HG03066 (cell line): Measurements from ENCODE around the gene SS18.

Source experiments
- ATAC-seq: cut with Tn5 transposase; IDR thresholded peaks from one replicate; pipeline ENCODE4 v1.9.1; 2021; ENCODE audit warnings: low read depth; ENCODE audit not compliant: unreplicated experiment

Gene SS18

DNA sequence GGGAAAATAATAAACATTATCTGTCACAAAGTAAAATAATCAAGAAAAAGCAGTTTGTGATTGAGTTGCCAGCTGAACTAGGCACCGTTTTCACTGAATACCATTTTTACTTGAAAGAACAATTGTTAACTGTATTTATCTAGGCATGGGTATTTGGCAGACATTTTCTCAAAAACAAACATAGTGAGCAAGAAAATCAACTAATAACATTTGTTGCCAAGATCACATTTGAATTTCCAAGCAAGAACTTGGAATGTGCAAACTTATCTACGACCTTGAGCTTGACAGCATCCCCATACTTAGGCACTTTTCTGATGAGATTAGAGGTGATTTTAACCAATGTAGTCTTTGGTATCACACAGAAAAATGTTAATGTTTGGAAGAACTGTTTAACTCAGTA lies 16.7 kb downstream of the SS18 start:
- no peak for ATAC-seq

DNA sequence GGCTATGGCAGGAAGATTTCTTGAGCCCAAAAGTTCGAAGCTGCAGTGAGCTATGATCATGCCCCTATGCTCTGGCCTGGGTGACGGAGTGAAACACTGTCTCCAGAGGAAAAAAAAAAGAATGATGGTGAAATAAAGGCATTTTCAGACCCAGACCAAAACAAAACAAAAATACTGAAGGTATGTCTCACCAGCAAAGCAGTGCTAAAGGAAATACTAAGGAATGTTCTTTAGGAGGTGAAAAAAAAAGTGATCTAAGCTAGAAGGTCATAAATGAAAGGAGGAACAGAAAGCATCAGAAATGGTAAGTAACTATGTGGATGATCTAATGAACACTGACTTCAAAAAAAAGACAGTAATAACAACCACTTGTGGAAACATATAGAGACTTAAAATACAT lies 18.7 kb downstream of the SS18 start:
- ATAC-seq, result no peak

DNA sequence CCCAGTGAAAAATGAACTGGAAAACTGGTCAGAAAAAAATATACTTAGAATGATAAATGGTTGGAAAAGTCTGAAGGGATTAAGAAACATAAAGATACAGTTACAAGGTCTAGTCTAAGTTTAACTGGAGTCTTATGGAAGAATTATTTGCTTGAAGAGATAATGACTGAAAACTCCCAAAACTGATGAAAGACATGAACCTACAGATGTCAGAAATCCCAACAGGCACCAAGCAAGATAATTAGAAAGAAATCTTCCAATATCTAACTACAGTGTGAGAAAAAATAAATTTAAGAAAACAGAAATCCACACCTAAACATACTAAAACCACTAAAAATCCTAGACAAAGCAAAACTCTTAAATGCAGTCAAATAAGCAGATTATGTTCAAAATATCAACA lies 19.4 kb downstream of the SS18 start:
- ATAC-seq, result no peak

DNA sequence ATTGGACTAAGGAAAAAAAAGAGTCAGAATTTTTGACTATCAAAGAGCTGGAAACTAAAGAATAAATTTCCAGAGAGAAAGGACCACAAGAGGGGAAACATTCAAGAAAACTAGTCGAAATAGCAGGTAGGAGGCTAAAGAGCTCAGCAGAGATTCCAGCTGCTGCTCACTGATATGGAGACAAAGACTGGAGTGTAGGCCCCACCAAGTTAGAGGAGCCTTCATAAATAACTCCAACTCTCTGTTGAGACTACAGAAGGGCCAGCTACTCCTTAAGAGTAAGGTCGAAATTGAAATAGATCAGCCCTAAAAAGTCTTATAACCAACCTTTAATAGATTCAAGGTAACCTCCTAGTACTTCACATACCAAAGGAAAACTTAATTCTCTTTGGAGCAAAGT lies 31.1 kb downstream of the SS18 start:
- no peak for ATAC-seq

- ATAC-seq, result no peak
These were observed 33.1 kb downstream of the SS18 start for GRCh38 chr18:26057344-26057773.

DNA sequence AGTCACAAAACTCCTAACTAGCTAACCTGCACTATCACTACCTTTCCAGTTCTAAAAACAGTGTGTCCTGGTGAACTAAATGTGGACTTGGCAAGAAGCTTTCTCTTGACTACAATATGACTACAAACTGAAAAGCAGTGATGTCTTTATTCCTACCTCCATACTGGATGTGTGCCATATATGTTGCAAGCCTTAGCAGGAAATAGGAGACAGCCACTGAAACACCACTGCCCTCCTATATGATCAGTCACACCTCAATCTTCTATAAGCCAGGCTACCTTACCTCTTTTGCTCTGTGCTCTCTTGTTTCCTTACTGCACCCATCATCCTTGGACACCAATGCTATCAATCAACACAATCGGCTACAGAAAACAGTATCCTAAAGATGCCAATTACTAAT lies 34.1 kb downstream of the SS18 start:
- ATAC-seq, result no peak

- no peak for ATAC-seq
These were observed 37.9 kb downstream of the SS18 start for GRCh38 chr18:26052505-26052904.

DNA sequence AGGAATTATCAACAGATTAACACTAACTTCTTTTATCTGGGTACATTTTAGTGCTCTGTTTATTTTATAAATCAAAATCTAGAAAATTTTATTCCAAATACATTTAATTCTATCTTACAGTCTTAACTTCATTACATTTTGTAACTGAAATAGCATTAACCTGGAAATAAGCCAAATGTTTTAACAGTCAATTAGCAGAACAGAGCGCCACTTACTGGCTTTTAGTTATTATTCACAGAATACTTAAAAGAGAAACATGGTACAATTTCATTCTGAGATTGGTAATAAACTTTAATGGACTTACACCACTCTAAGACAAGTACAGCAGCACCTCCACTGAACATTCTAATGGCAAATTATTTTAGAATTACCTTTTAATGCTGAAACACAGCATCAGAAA lies 38.6 kb downstream of the SS18 start:
- ATAC-seq, result no peak

GRCh38 chr18:26046419-26047077 lies 43.9 kb downstream of the SS18 start:
- no peak for ATAC-seq

- ATAC-seq, result no peak
These were observed 45.6 kb downstream of the SS18 start for GRCh38 chr18:26044807-26045206.

- no peak for ATAC-seq
These were observed 50.3 kb downstream of the SS18 start for GRCh38 chr18:26040051-26040656.

DNA sequence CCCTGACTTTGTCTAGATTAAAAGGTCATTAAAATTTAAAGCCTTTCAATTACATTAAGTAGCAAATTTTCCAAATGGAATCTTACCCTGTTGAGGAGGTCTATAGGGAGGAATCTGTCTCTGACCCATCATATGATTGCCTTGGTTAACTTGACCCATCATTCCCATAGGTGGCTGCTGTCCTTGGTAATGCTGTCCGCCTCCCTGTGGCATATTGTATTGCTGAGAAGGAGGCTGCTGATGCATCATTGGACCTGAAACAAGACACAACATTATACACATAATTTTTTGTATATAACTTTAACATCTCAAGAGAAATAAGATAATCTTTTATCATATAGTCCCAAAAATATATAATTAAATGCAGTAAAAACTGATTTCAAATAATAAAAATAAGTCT lies 51.2 kb downstream of the SS18 start:
- ATAC-seq, result no peak

DNA sequence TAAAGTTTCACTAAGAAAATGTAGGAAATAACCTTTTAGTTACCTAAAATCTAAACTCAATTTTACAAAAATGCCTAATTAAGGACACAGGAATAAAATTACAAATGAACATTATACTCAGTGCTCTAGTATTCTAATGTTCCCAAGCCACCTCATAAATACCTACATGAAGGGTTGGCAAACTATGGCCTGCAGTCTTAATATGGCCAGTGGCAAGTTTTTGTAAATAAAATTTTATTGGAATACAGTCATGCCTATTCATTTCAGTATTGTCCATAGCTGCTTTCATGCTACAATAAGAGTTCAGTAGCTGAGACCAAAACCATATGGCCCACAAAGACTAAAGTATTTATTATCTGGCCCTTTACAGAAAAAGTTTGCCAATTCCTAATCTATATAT lies 53.8 kb downstream of the SS18 start:
- ATAC-seq, result no peak

- ATAC-seq, result no peak
These were observed 55.4 kb downstream of the SS18 start for GRCh38 chr18:26034850-26035497.

DNA sequence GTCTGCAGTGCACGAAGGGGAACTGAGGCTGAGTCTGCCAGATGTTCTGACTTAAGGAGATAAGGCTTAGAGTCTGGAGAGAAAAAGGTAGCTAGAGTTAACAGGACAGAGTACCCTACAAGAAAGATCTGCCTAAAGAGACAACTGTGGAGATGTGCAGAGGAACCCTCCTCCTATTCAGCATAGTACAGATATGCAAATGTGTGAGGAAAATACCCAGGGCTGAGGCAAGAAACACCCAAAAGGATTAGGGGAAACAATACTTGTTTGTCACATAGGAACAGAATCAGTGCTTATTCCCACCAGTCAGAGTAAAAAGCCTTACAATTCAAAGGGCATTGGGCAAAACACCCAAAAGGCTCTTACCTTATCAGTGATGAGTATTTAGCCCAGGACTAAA lies 67.8 kb downstream of the SS18 start:
- no peak for ATAC-seq

- no peak for ATAC-seq
These were observed 69.2 kb downstream of the SS18 start for GRCh38 chr18:26021061-26021754.

GRCh38 chr18:26017929-26018328 lies 72.5 kb downstream of the SS18 start:
- no peak for ATAC-seq

DNA sequence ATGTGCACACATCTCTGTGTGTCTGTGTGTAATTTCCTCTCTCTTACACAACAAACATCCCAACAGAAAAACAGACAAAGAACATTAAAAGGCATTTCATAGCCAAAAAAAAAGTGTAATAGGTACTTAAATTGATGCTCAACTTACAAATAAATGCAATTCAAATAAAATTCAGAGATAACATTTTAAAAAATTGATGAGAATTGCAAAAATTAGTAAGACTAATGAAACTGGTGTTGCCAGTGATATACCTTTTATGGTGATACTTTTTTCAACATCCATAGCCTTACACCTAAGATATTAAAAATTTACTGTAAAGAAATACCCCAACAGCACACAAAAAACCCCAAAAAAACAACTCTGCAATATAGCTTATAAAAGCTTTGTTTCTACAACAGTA lies 76.0 kb downstream of the SS18 start:
- no peak for ATAC-seq

DNA sequence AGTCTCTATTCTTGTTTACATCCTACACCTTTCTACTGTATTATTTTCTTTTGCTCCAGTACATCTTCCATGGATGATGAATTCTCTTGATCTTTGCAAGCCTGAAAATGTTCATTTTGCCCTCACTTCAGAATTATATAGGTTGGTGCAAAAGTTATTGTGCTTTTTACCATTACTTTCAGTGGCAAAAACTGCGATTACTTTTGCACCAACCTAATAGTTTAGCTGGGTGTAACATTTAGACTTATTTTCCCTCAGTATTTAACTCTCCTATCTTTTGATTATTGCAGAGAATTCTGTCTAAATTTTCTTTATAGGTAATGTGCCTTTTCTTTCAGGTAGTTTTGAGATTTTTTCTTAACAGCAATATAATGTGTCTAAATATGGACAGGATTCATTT lies 81.8 kb downstream of the SS18 start:
- ATAC-seq, result no peak

DNA sequence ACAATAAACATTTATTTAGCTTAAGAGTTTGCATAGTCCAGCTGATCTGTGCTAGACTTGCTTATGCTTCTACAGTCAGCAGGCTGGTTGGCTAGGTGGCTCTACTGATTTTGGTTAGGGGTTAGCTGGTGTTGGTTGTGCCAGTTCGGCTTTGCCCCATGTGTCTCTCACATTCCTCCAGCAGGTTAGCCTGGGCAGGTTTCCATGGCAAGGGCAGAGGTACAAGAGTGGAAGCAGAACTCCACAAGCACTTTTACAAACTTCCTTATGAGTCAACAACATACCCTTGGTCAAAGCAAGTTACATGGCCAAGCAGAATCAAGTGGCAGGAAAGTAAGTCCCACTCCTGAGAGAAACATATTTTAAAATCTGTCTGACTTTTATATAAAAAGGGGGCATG lies 82.3 kb downstream of the SS18 start:
- ATAC-seq, result no peak

DNA sequence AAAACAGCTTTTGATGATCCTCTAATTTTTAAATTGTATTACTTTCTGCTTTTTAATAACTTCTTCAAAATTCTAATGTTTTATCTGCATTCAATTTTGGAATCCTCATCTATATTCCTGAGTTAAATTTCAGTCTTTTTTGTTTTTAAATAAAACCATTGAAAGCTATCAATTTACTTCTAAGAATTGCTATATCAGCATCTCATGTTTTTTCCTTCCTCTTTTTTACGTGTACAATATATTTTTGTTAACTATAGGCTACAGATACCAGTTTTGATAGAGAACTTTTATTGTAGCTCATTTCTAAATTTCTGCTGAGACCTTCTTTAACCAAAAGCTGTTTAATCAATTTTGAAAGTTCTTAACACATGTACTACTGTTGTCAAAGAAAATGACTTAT lies 84.5 kb downstream of the SS18 start:
- no peak for ATAC-seq

DNA sequence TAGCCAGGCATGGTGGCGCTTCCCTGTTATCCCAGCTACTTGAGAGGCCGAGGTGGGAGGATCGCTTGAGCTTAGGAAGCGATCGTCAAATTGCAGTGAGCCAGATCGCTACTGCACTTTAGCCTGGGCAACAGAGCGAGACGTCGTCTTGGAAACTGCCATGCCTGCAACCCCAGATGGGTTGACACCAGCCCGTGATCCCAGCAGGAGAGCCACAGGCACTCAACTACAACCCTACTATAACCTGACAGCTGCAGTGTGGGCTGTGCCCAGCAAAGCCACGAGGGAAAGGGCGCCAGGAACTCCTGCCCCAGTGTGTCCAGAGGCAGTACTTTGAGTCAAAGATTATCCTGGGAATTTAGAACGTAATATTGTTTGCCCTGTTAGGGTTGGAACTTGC lies 85.6 kb downstream of the SS18 start:
- no peak for ATAC-seq
